DOHH2 (cell line): ENCODE results near the gene METTL18.

Experiments
- EZH2phosphoT487 ChIP-seq: fragments of 200-600 bp; sonication (generic); IDR thresholded peaks from 2 replicates; pipeline ENCODE4 v1.6.1; 2017; ENCODE audit warnings: borderline replicate concordance, mild to moderate bottlenecking, antibody characterized with exemption, low read length, moderate library complexity, mixed read lengths
- TF ChIP-seq, protein P1 (sequence below): fragments of 200-600 bp; sonication (generic); IDR thresholded peaks from one replicate; pipeline ENCODE4 v1.5.1; 2014; ENCODE audit warnings: antibody characterized with exemption, mild to moderate bottlenecking, low read depth, low read length; ENCODE audit not compliant: poor library complexity, severe bottlenecking

GRCh38 chr1:169812131-169812530 lies 17.4 kb upstream of the METTL18 start:
- TF ChIP-seq, protein P1, sequence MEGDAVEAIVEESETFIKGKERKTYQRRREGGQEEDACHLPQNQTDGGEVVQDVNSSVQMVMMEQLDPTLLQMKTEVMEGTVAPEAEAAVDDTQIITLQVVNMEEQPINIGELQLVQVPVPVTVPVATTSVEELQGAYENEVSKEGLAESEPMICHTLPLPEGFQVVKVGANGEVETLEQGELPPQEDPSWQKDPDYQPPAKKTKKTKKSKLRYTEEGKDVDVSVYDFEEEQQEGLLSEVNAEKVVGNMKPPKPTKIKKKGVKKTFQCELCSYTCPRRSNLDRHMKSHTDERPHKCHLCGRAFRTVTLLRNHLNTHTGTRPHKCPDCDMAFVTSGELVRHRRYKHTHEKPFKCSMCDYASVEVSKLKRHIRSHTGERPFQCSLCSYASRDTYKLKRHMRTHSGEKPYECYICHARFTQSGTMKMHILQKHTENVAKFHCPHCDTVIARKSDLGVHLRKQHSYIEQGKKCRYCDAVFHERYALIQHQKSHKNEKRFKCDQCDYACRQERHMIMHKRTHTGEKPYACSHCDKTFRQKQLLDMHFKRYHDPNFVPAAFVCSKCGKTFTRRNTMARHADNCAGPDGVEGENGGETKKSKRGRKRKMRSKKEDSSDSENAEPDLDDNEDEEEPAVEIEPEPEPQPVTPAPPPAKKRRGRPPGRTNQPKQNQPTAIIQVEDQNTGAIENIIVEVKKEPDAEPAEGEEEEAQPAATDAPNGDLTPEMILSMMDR: no peak
- no peak for TF ChIP-seq EZH2phosphoT487
